ENCODE data around the gene PPARA.

PPARA gene

DNA sequence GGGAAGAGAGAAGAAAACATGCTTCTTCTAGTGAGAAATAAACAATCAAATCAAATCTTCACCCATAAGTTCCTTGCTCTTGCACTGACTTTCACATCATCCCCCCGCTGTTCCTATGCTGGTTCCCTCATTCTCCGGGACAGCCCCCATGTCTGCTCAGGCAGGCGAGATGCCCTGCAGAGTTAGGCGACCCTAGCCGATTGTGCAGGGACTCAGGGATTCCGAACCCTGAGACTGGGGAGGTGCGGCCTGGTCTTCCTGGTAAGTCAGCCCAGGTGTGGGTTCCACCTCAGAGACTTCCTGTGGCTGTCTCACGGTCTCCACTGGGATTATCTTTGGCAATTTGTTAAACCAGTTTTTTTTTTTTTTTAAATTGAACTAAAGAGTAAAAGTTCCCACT lies 124.1 kb downstream of the PPARA start:
- no peak for DNase-seq (ENCODE audit: low spot score)

DNA sequence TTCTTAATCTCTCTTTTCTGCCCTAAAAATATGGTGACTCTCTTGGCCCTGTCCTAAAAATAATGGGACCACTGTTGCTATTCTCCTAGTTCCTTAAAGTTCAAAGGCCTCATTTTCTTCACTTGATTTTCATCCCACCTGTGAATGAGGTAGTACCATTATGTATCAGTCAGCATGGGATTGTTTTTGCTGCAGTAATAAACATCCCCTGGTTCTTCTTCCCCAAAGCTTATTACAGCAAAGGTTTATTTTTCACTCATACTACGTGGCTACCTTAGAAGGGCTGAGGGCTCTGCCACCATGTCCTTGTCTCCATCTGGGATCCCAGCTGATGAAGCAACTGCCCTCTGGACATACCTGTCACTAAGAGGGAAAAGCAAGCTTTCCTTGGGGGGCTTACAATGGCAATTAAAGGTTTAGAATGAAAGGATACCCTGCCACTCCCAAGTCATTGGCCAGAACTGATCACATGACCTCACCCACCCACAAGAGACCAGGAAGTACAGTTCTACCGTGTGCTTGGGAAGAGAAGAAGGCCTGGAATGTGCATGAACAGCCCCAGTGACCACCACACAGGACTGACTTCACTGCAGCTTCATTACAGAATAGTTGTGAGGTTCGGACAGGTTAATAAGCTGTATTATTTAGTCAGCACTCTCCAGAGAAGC lies 125.3 kb downstream of the PPARA start:
- peak; percentile 43 for DNase-seq (ENCODE audit: low spot score)

DNA sequence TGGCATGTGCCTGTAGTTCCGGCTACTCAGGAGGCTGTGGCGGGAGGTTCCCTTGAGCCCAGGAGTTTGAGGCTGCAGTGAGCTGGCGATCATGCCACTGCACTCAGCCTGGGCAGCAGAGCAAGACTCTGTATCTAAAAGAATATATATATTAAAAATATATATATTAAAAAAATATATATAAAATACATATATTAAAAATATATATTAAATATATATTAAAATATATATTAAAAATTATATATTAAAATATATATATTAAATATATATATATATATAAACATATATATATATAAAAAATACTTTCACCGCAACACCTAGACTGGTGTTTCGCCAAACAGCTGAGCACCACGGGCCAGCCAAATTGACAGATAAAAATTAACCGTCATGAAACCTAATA lies 126.2 kb downstream of the PPARA start:
- DNase-seq (ENCODE audit: low spot score), result no peak

GRCh38 chr22:46278656-46279645 lies 128.6 kb downstream of the PPARA start:
- DNase-seq (ENCODE audit: low spot score), result no peak

DNA sequence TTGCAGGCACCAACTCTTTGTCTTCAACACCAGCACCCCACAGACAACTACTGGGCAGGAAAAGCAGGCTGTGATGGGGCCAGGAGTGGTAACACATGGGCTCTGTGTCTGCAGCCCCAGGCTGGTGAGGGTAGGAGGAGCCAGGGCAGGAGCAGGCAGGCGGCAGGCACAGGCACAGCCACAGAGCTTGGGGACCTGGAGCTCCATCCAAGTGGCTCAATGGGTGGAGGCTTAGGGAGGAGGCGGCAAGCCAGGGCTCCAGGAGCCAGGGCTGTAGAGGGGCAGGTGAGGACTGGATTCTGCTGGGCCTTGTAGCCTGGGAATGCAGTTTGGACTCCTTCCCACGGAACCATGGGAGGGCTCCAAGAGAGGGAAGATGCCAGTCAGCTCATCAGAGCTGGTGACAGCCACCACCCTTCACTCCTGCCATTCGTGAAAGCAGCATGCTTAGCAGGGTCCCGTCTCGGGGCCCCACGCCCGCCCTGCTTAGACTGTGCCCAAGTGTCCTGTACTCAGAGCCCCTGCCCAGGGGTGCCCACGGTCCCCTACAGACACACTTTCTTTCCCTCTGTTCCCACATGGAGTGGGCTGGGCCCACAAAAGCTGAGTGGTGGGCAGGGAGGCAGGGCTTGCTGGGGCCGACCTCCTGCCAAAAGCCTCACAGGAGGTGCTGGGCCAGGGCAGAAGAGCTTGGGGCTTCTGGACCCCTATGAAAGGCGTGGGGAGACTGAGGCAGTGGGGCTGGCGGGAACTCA lies 129.9 kb downstream of the PPARA start:
- DNase-seq (ENCODE audit: low spot score), result no peak

GRCh38 chr22:46280999-46281623 lies 130.8 kb downstream of the PPARA start:
- DNase-seq (ENCODE audit: low spot score), result no peak

DNA sequence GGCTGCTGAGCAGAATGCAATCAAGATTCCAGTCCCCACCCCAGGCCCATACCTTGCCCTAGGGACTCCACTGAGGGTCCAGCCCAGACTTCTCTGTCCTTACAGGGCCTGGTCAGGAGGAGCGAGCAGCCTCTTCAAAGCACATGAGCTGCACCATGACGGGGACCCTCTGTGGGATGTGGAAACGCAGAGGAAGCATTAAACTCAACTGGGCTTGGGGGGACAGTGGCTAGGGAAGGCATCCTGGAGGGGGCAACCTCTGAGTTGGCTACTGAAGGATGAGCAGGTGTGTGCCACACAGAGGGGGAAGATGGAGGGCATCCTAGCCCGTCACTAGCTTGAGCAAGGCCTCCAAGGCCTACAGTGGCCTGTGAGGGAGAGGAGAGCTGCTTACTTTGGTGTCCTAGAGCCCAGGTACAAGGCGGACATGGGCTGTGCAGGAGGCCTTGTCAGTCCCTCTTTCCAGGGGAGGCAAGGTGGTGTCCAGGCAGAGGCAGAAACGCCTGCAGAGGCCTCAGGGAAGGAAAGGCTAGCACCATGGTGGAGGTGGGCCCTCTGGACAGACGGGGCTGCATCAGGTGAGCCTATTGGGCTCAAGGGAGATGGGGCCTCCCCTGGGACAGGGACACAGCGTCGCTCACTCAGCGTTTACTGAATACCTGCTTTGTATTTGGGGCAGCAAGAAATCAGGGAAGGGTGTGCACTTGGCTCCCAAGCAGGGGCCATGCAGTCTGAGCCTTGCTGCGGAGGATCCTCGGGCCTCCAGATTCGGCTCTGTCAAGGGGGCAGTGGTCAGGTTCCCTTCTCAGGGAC lies 131.7 kb downstream of the PPARA start:
- no peak for DNase-seq (ENCODE audit: low spot score)

- no peak for DNase-seq (ENCODE audit: low spot score)
These were observed 135.7 kb downstream of the PPARA start for GRCh38 chr22:46286006-46286405.

DNA sequence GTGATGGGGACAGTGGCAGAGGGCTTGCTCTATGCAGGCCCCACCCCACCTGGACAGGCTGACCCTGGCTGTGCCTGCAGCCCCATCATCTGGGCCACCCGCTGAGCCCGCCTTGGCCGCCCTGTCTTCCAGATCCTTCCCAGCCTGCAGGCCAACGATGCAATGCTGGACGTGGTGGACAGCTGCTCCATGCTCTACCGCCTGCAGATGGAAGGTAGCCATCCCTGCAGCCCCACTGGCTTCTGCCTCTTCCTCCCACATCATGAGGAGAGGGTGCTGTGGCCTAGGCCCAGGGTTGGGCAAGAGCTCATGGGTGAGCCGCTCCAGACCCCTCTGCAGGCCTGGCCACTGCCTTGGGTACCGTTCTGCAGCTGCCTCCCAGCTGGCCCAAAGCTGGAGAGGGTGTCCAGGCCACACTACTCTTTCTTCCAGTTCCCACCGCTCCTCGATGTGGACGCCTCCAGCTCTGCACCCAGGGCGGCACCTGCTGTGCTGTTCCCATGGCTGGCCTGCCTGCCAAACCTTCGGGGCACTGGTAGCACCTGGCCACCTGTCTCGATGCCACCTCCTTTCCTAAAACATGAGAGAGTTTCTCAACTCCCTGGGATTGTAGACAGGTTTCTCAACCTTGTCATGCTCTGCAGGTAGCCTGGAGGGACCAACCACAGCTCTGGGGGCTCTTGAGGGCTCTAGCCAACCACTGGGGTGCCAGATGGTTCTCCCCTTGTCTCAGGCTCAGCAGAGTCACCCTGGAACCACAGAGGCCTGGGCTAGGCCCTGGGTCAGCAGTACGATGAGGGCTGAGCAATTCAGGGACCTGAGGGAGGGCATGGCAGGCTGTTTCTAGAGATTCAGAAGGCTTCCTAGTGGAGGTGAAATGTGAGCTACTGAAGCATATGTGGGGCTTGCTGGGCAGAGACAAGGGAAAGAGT lies 136.9 kb downstream of the PPARA start:
- DNase-seq (ENCODE audit: low spot score), result no peak

- DNase-seq (ENCODE audit: low spot score), result no peak
These were observed 137.8 kb downstream of the PPARA start for GRCh38 chr22:46287873-46288751.

DNA sequence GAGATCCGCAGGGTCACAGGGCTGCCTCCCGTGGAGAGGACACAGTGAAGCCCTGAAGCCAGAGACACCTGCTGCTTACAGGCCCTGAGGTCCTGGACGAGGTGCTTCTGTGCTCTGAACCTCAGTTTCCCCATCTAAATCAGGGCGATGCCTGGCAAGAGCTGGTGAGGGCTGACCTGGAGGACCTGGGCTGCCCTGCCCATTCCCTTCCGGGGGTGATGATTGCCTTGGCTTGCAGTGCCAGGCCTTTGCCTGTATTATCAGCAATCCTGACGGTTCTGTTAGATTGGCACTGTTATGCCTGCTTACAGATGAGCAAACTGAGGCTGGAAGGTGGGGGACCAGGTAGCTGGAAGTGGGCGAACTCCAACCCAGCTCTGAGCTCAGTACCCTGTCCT lies 138.5 kb downstream of the PPARA start:
- no peak for DNase-seq (ENCODE audit: low spot score)

GRCh38 chr22:46289244-46289891 lies 139.0 kb downstream of the PPARA start:
- no peak for DNase-seq (ENCODE audit: low spot score)

- no peak for DNase-seq (ENCODE audit: low spot score)
These were observed 140.0 kb downstream of the PPARA start for GRCh38 chr22:46290121-46290842.

- DNase-seq (ENCODE audit: low spot score), result no peak
These were observed 140.8 kb downstream of the PPARA start for GRCh38 chr22:46290843-46291785.

DNA sequence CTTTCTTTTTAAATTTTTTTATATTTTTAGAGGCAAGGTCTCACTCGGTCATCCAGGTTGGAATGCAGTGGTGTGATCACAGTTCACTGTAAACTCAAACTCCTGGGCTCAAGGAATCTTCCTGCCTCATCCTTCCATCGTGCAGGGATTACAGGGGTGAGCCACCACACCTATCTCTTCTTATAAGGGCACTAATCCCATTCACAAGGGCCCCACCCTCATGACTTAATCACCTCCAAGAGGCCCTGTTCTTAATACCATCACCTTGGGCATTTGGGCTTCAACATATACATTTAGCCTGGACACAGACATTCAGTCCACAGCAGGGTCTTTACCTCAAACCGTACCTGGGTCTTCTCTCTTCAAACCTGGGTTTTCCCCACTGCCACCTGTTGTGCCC lies 141.8 kb downstream of the PPARA start:
- DNase-seq (ENCODE audit: low spot score), result no peak

GRCh38 chr22:46292732-46293131 lies 142.4 kb downstream of the PPARA start:
- no peak for DNase-seq (ENCODE audit: low spot score)

Measured in hepatic stellate cell (primary cell).